BJ (cell line): ENCODE results near the gene SCN1B. TPM values are rescaled to one million over a fixed set of nuclear protein-coding genes. Genes with fewer than 3 reads are reported as not detected.

Experiments used
- CTCF ChIA-PET: fragments of 350-600 bp; formaldehyde crosslinking; extraction: SDS; loops from one replicate; lab custom pipeline; 2021; ENCODE audit warnings: antibody characterized with exemption, inconsistent platforms; lab: Yijun Ruan, JAX
- POLR2A ChIA-PET: fragments of 300-600 bp; sonication (Branson Sonifier 250); formaldehyde crosslinking; extraction: SDS; loops from one replicate; lab custom pipeline; 2021; ENCODE audit warnings: antibody characterized with exemption; lab: Charles Lee
- DNase-seq: peaks from one replicate; pipeline ENCODE4 v3.0.0-alpha.2; 2011; ENCODE audit warnings: low read depth
- H3K27me3 ChIP-seq: 2 replicates; pipeline ENCODE4 v1.6.0; 2011; ENCODE audit warnings: low read length; ENCODE audit not compliant: control insufficient read depth, insufficient read depth
- H3K36me3 ChIP-seq: 2 replicates; pipeline ENCODE4 v1.5.1; 2011; ENCODE audit warnings: low read length; ENCODE audit not compliant: control insufficient read depth, insufficient read depth
- H3K4me3 ChIP-seq: 2 replicates; pipeline ENCODE4 v1.5.1; 2011; ENCODE audit warnings: low read depth, mild to moderate bottlenecking, control low read depth, low read length
- CTCF ChIP-seq: IDR thresholded peaks from 2 replicates; pipeline ENCODE4 v1.5.1; 2011; ENCODE audit warnings: low read depth, mild to moderate bottlenecking, control low read depth, inconsistent platforms, low read length, moderate library complexity; ENCODE audit not compliant: insufficient read depth
- polyA plus RNA-seq: library from polyadenylated mRNA; depleted of rRNA; stranded (reverse); fragments of >200 nt; gene quantifications from 2 replicates; pipeline ENCODE4 v1.2.3, GENCODE V29; 2011

Gene SCN1B
- polyA plus RNA-seq, 1 experiment: 9.5 TPM

GRCh38 chr19:35043906-35044305 lies 13.6 kb downstream of the SCN1B start:
- H3K27me3 ChIP-seq: peaks cover 2% of the 10 kb centered on the region; the same call in 1 of the 2 replicates
- CTCF ChIA-PET: interaction anchor here (0.7 to 5.5 kb wide), 35 partner anchors 11 to 118 kb away, joined by 3 to 36 read pairs (median 5); partner anchors contain the start of genes FXYD1, GRAMD1A and LGI4
- POLR2A ChIA-PET: interaction anchor here (0.6 kb wide), 1 partner anchor 84 kb away, joined by 4 read pairs; no protein-coding TSS in a partner anchor
- no peak for TF ChIP-seq CTCF
- no peaks in the 10 kb centered on the region for H3K36me3 ChIP-seq
- DNase-seq: no peak
- no peak overlapping the region for H3K4me3 ChIP-seq

DNA sequence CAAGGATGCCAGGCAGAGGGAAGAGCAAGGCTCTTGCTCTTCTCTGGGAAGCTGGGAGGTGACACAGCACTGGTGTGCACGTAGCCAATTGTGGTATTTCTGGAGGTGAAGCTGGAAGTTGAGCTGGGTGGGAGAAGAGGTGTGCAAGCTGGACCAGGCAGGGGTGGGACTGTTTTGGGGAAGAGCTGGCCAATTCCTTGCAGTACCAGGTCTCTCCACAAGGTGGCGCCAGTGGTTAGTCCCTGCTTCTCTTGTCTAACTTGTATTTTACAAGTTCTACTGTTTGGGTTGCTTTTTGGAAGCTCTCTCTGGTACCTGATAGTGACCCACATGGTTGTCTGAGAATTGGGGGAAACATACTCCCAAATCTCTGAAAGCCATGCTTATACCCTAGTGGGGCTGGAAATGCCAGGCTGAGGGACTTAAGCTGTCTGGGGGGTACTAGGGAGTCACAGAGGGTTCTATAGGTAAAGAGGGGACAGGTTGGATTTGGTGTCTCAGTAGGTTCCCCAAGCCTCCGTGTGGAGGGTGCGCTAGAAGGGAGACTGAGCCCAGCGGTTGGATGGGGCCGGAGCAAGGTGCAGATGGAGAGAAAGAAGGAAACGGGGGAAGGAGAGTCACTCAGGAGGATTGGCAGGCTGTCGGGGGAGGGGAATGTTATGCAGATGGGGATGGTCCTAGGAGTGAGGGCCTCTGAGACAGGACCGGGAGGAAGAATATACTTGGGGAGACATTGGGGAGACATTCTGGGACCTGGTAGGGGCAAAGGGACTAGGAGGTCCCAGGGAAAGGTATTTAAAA lies 14.2 kb downstream of the SCN1B start:
- H3K27me3 ChIP-seq: peaks cover 2% of the 10 kb centered on the region; the same call in 1 of the 2 replicates
- H3K36me3 ChIP-seq: no peaks in the 10 kb centered on the region
- peak; percentile 96 for TF ChIP-seq CTCF
- CTCF ChIA-PET: interaction anchor here (0.6 to 5.5 kb wide), 36 partner anchors 10 to 117 kb away, joined by 3 to 36 read pairs (median 5); partner anchors contain the start of genes FXYD1, GRAMD1A and LGI4
- no peak overlapping the region for H3K4me3 ChIP-seq
- no peak for DNase-seq
- POLR2A ChIA-PET: no interaction called here

DNA sequence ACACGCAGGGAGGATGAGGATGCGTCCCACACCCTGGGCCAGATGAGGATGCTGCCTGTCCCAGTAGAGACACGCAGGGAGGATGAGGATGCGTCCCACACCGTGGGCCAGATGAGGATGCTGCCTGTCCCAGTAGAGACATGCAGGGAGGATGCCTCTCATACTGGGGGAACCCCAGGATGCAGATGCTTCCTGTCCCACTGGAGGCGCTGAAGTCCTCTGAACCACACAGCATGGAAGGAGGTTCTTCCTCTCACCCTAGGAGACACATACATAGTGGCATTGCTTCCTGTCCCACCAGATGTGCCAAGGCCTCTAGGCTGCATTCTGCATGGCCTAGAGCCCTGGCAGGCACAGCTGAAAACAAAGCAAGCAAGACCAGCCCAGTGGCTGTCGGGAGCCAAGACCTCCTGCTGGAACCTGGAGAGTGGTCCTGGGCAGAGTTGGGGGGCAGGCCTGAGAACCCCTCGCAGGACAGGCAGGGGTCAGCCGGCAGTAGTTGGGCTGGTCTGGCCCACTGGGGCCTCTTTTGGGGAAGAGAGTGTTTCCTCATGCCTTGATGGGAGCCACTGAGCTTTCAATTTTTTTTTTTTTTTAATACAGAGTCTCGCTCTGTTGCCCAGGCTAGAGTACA lies 15.5 kb downstream of the SCN1B start:
- H3K4me3 ChIP-seq: no peak overlapping the region
- ChIA-PET POLR2A (no interaction called here), CTCF (interaction anchor here (0.7 to 5.6 kb wide), 11 partner anchors 8 to 228 kb away, joined by 3 to 36 read pairs (median 6); no protein-coding TSS in a partner anchor)
- H3K36me3 ChIP-seq: no peaks in the 10 kb centered on the region
- no peak for DNase-seq
- H3K27me3 ChIP-seq: peaks cover 2% of the 10 kb centered on the region; the same call in 1 of the 2 replicates
- peak; percentile 50 for TF ChIP-seq CTCF

GRCh38 chr19:35046461-35046860 lies 16.2 kb downstream of the SCN1B start:
- H3K27me3 ChIP-seq: peaks cover 2% of the 10 kb centered on the region; the same call in 1 of the 2 replicates
- no peak overlapping the region for H3K4me3 ChIP-seq
- no peak for DNase-seq
- no peaks in the 10 kb centered on the region for H3K36me3 ChIP-seq
- TF ChIP-seq CTCF: no peak
- ChIA-PET CTCF (interaction anchor here (0.7 to 5.6 kb wide), 7 partner anchors 8 to 227 kb away, joined by 3 to 36 read pairs (median 6); no protein-coding TSS in a partner anchor), POLR2A (no interaction called here)

DNA sequence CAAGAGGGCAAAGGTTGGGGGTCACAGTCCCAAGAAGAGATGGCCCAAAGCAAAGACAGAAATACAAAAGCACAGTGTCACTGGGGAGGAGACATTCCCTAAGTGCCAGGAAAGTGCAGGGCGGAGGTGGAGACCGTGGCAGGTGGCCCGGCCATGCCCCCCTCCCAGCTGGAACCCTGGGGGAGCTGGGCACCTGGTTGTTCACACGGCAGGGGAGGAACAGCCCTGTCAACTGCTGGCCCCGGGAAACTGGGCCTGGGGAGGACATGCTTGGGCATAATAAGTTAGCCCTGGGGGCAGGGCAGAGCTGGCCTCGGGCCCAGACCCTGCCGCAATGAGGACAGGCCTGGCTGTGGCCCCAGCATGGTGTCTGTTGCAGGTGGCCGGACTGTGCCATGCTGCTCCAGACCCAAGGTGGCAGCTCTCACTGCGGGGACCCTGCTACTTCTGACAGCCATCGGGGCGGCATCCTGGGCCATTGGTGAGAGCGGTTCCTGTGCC lies 18.7 kb downstream of the SCN1B start:
- no peak for TF ChIP-seq CTCF
- ChIA-PET CTCF (interaction anchor here (1.2 to 5.6 kb wide), 3 partner anchors 11 to 87 kb away, joined by 3 to 24 read pairs (median 6); partner anchors contain the start of gene LGI4), POLR2A (no interaction called here)
- no peak for DNase-seq
- no peaks in the 10 kb centered on the region for H3K27me3 ChIP-seq
- H3K4me3 ChIP-seq: no peak overlapping the region
- H3K36me3 ChIP-seq: no peaks in the 10 kb centered on the region
